ENCODE results near the gene CNN3.
A peak's percentile ranks its signal among the peaks of the same experiment; 100 is the strongest.

CNN3 gene

DNA sequence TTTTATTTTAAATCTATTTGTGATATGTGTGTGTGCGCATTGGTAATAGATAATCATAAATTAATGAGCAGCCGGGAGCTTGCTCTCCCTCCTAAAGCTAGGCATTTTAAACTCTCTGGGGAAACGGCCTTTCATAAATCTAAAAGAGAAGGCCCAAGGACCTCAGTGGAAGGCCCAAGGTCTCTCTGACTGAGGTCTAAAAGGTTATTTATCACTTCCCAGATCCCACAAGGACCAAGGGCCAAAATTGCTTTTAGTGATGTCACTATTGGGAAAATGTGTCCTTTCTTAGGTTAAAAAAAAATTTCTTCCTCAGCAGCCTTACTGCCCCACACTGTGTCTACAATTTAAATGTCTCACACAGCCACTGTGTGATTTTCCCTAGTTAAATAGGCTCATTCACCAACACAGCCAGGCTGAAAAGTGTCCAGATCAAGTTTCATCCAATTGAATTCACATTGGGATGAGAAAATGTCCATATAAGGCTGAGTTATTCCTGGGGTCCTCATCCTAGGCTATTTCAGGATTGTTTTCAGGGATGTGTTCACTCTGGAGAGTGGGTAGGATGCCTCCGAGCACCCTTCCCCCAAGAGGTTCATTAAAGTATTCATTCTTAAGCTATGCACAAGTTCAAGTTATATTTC is 60.6 kb downstream of the CNN3 start:
- TF ChIP-seq, protein P1, sequence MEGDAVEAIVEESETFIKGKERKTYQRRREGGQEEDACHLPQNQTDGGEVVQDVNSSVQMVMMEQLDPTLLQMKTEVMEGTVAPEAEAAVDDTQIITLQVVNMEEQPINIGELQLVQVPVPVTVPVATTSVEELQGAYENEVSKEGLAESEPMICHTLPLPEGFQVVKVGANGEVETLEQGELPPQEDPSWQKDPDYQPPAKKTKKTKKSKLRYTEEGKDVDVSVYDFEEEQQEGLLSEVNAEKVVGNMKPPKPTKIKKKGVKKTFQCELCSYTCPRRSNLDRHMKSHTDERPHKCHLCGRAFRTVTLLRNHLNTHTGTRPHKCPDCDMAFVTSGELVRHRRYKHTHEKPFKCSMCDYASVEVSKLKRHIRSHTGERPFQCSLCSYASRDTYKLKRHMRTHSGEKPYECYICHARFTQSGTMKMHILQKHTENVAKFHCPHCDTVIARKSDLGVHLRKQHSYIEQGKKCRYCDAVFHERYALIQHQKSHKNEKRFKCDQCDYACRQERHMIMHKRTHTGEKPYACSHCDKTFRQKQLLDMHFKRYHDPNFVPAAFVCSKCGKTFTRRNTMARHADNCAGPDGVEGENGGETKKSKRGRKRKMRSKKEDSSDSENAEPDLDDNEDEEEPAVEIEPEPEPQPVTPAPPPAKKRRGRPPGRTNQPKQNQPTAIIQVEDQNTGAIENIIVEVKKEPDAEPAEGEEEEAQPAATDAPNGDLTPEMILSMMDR (conservative IDR thresholded peaks at IDR 0.05; ENCODE audit: low read depth, low read length) = no peak
- H3K4me3 ChIP-seq (ENCODE audit: low read length) = no peak overlapping the region
- DNase-seq (ENCODE audit: low read depth) = peak; percentile 63

DNA sequence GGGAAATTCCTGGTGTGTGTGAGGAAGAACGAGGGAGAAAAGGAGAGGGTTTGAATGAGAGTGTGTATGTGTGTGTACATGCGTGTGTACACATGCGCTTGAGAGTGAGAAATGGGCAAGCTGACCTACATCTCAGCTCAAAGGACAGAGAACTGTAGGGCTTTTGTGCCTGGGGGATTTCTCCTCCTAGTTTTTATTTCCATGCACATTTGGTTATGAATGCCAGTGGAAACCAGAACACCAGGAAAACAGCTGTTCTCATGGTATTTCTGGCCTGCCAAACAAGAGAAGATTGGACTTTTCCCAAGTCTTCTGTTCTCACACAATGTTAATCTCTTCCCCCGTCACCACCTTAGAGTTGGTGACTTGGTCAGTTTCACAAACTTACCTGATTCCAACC is 61.5 kb downstream of the CNN3 start:
- peak; percentile 68 for DNase-seq (ENCODE audit: low read depth)
- TF ChIP-seq, protein P1 (conservative IDR thresholded peaks at IDR 0.05; ENCODE audit: low read depth, low read length) = no peak
- no peak overlapping the region for H3K4me3 ChIP-seq (ENCODE audit: low read length)

- TF ChIP-seq, protein P1 (conservative IDR thresholded peaks at IDR 0.05; ENCODE audit: low read depth, low read length) = no peak
- no peak for DNase-seq (ENCODE audit: low read depth)
- no peak overlapping the region for H3K4me3 ChIP-seq (ENCODE audit: low read length)
These were observed 62.1 kb downstream of the CNN3 start for GRCh38 chr1:94864821-94865220.

DNA sequence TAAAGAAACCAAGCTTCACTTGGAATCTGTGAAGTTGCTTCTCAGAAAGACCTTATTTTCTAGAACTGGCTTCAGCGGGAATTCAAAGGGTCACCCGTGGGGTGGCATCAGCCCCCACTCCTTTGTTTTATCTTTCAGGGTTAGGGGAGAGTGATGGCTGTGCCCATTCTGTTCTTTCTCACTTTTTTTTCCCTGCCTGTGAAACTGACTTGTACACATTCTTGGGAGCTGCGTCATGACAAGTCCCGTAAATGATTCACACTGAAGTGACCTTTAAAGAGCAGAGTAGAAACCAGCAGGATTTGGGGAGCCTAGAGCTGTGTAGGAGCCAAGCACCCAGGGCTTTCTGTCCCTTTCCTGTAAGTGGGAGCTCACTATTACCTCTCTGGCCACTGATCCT is 63.0 kb downstream of the CNN3 start:
- TF ChIP-seq, protein P1 (conservative IDR thresholded peaks at IDR 0.05; ENCODE audit: low read depth, low read length) = no peak
- DNase-seq (ENCODE audit: low read depth) = peak; percentile 87
- H3K4me3 ChIP-seq (ENCODE audit: low read length) = no peak overlapping the region

GRCh38 chr1:94863297-94863911 is 63.5 kb downstream of the CNN3 start:
- DNase-seq (ENCODE audit: low read depth) = peak; percentile 67
- H3K4me3 ChIP-seq (ENCODE audit: low read length) = no peak overlapping the region
- TF ChIP-seq, protein P1 (conservative IDR thresholded peaks at IDR 0.05; ENCODE audit: low read depth, low read length) = no peak

- DNase-seq (ENCODE audit: low read depth) = no peak
- no peak overlapping the region for H3K4me3 ChIP-seq (ENCODE audit: low read length)
These were observed 64.2 kb downstream of the CNN3 start for GRCh38 chr1:94862718-94863117.

More at GRCh38 chr1:94862718-94863117, 64.2 kb downstream of the CNN3 start:
- TF ChIP-seq, protein P1 (conservative IDR thresholded peaks at IDR 0.05; ENCODE audit: low read depth, low read length) = no peak

All from retinal pigment epithelial cell (primary cell).